Glutamatergic neuron (in vitro differentiated cells): ENCODE measurements around the gene BUD31. TPM values are rescaled to one million over a fixed set of nuclear protein-coding genes. Genes with fewer than 3 reads are reported as not detected.
"Not testable (repeated sequence)": the region's sequence is repeated elsewhere in the genome, so short reads cannot be mapped to it uniquely, and the experiment has no call there.

ENCODE experiments used
- DNase-seq: peaks from one replicate; pipeline ENCODE4 v3.0.0; 2022
- H3K27ac Mint-ChIP-seq: one replicate; pipeline ENCODE4 v1.8.0; 2020; ENCODE audit warnings: mild to moderate bottlenecking, mixed read lengths, inconsistent platforms; ENCODE audit not compliant: unreplicated experiment
- H3K27me3 Mint-ChIP-seq: one replicate; pipeline ENCODE4 v1.8.0; 2020; ENCODE audit warnings: mild to moderate bottlenecking, moderate library complexity, mixed read lengths, inconsistent platforms; ENCODE audit not compliant: unreplicated experiment
- H3K36me3 Mint-ChIP-seq: one replicate; pipeline ENCODE4 v1.8.0; 2020; ENCODE audit warnings: mild to moderate bottlenecking, mixed read lengths, inconsistent platforms; ENCODE audit not compliant: unreplicated experiment
- H3K4me1 Mint-ChIP-seq: one replicate; pipeline ENCODE4 v1.8.0; 2020; ENCODE audit warnings: mild to moderate bottlenecking, low read depth, mixed read lengths, inconsistent platforms; ENCODE audit not compliant: unreplicated experiment
- H3K4me3 Mint-ChIP-seq: one replicate; pipeline ENCODE4 v1.8.0; 2020; ENCODE audit warnings: mild to moderate bottlenecking, mixed read lengths, inconsistent platforms; ENCODE audit not compliant: unreplicated experiment
- H3K9me3 Mint-ChIP-seq: one replicate; pipeline ENCODE4 v1.8.0; 2020; ENCODE audit warnings: mild to moderate bottlenecking, moderate library complexity, mixed read lengths, inconsistent platforms; ENCODE audit not compliant: unreplicated experiment
- total RNA-seq: library from RNA; stranded (reverse); fragmentation: NEBNext Ultra II Directional; extraction: Animal tissue kit (Norgen Biotek cat#: 25700); gene quantifications from one replicate; pipeline ENCODE4 v1.2.1, GENCODE V29; 2021; ENCODE audit not compliant: unreplicated experiment
- TF ChIP-seq, protein P1 (sequence below): fragments of 200-600 bp; sonication (generic); IDR thresholded peaks from one replicate; pipeline ENCODE4 v1.5.0; 2021; ENCODE audit not compliant: partially characterized antibody, unreplicated experiment

Gene BUD31
- total RNA-seq, 1 donor from 2014 or later: 73.9 TPM

DNA sequence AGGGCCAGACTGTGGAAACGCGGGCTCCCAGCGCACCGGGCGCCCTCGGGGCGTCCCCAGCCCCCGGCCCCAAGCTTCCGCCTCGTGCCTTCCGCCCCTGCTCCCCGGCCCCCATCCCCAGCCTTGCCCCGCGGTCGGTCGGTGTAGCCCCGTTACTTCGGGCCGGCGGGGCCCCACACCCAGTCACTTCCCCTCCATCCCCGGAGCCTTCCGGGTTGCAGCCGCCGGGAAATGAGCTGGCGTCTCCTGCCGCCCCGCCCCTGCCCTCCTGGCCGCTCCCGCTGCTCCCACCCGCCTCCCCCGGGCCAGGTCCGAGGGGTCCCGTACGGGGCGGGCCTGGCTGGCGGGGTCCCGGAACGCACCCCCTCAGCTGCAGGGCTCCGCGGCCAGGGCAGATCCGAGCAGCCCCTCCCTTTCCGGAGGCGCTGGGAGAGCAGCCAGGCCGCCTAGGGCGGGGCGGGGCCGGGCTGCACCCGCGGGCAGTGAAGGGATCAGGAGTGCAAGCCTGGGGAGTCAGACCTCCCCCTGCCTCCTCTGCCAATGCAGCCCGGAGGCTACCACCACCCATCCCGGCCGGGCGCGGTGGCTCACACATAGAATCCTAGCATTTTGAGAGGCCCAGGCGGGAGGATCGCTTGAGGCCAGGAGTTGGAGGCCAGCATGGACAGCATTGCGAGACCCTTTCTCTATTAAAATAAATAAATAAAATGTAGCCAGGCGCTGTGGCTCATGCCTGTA, 33.5 kb upstream of the BUD31 start:
- Mint-ChIP-seq H3K27me3 (peaks cover 4% of the 10 kb centered on the region), H3K9me3 (peaks cover 4% of the 10 kb centered on the region), H3K27ac (no peak overlapping the region), H3K4me1 (no peaks in the 10 kb centered on the region), H3K4me3 (no peak overlapping the region), H3K36me3 (no peaks in the 10 kb centered on the region)
- TF ChIP-seq, protein P1, sequence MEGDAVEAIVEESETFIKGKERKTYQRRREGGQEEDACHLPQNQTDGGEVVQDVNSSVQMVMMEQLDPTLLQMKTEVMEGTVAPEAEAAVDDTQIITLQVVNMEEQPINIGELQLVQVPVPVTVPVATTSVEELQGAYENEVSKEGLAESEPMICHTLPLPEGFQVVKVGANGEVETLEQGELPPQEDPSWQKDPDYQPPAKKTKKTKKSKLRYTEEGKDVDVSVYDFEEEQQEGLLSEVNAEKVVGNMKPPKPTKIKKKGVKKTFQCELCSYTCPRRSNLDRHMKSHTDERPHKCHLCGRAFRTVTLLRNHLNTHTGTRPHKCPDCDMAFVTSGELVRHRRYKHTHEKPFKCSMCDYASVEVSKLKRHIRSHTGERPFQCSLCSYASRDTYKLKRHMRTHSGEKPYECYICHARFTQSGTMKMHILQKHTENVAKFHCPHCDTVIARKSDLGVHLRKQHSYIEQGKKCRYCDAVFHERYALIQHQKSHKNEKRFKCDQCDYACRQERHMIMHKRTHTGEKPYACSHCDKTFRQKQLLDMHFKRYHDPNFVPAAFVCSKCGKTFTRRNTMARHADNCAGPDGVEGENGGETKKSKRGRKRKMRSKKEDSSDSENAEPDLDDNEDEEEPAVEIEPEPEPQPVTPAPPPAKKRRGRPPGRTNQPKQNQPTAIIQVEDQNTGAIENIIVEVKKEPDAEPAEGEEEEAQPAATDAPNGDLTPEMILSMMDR: no peak
- DNase-seq: peak; percentile 58

DNA sequence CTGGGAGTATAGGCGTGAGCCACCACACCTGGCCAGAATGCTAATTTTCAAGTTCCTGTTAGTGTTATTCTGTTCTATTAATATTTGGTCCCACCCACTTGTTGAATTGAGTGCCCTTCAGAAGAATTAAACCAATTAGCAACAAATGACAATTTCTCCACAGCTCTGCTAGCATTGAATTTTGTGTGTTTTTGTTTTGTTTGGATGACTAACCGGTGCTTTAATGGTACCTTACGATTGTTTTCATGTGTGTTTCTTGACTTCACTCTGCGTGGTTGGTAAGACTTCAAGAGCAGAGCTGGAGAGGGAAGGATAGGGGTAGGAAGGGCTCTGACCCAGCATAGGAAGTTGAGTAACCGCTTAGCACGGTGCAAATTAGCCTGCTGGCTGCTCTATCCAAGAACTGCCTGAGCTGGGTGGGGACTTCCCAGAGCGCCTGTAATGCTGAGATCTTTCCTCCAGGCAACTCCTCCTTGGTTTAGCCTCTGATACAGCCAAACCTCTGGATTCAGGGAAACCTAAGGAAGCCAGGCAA, 29.7 kb upstream of the BUD31 start:
- peaks cover 4% of the 10 kb centered on the region for H3K9me3 Mint-ChIP-seq
- H3K27ac Mint-ChIP-seq: no peak overlapping the region
- no peak for DNase-seq
- no peaks in the 10 kb centered on the region for H3K36me3 Mint-ChIP-seq
- no peak overlapping the region for H3K4me3 Mint-ChIP-seq
- TF ChIP-seq, protein P1: no peak
- peaks cover 3% of the 10 kb centered on the region for H3K27me3 Mint-ChIP-seq
- no peaks in the 10 kb centered on the region for H3K4me1 Mint-ChIP-seq

DNA sequence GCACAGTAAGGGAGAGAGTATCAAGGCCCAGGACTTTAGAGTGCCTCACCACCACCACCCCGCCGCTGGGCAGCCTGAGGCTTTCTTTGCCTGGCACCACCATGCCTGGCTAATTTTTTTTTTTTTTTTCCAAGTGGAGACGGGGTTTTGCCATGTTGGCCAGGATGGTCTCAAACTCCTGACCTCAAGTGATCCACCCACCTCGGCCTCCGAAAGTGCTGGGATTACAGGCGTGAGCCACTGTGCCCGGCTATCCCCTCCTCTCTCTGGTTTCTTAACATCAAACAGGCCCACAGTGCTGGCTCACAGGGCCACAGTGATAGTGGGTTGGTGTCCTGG, 29.1 kb upstream of the BUD31 start:
- not testable (repeated sequence) for H3K36me3 Mint-ChIP-seq, H3K27ac Mint-ChIP-seq, H3K9me3 Mint-ChIP-seq, DNase-seq, H3K4me1 Mint-ChIP-seq, H3K4me3 Mint-ChIP-seq, H3K27me3 Mint-ChIP-seq

- no peak overlapping the region for H3K4me3 Mint-ChIP-seq
- H3K4me1 Mint-ChIP-seq: no peaks in the 10 kb centered on the region
- no peak for DNase-seq
- peaks cover 4% of the 10 kb centered on the region for H3K9me3 Mint-ChIP-seq
- H3K27me3 Mint-ChIP-seq: peaks cover 3% of the 10 kb centered on the region
- TF ChIP-seq, protein P1: no peak
- H3K27ac Mint-ChIP-seq: no peak overlapping the region
- H3K36me3 Mint-ChIP-seq: no peaks in the 10 kb centered on the region
Observed at GRCh38 chr7:99380032-99380822, 28.5 kb upstream of the BUD31 start.

DNA sequence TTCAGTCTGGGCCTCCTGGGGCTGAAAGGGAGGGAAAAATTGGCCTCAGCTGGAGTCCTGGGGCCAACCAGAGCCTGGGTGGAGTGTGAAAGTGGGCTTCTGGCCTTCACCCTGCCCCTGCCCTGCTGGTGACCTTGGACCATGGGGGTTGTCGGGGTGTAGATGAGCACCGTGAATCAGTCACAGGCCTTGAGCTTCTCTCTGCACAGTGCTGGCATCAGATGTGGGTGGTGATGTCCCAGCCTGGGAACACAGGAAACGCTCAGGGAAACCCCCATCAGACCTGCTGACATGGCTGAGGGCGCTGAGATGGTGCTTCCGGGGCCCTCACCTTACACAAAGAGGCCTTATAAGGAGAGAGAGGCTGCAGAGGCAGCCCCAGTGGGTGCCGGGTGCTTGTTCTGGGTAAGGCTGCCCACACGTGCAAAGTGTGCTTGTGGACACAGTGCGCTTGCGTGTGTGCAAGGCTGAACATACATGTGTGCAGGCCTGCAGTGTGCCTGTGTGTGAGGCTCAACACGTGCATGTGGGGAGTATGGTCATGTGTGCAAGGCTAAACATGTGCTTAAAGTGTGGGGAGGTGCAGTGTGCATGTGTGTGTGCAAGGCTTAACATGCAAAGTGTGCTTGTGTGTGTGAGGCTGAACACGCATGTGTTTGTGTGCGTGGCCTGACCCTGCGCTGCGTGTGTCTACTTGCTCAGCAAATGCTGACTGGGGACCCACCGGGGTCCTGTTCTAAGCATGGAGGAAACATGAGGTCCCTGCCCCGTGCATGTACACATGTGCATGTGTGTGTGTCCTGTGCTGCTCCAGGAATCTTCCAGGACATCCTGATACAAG, 27.7 kb upstream of the BUD31 start:
- DNase-seq: no peak
- Mint-ChIP-seq H3K4me1 (no peaks in the 10 kb centered on the region), H3K4me3 (no peak overlapping the region), H3K36me3 (no peaks in the 10 kb centered on the region), H3K27ac (peak overlapping the region; percentile 52), H3K9me3 (peaks cover 4% of the 10 kb centered on the region), H3K27me3 (peaks cover 3% of the 10 kb centered on the region)
- TF ChIP-seq, protein P1: no peak
